ENCODE data around the gene AGGF1. TPM values are rescaled to one million over a fixed set of nuclear protein-coding genes. Genes with fewer than 3 reads are reported as not detected.
"Not testable (repeated sequence)": the region's sequence is repeated elsewhere in the genome, so short reads cannot be mapped to it uniquely, and the experiment has no call there.

Gene AGGF1
- total RNA-seq, 4 donors from 2014 or later = 30.6 to 69.6 (median 50.1) TPM

GRCh38 chr5:76983468-76983867 is 46.7 kb upstream of the AGGF1 start:
- WGBS, 2 donors (ENCODE audit: low coverage in 1 of 2) = 93% methylated on average over 3 of the region's 3 CpGs; no CpG with 5 or more reads in 1 of the 2 donors
- H3K4me3 ChIP-seq = no peak overlapping the region
- in situ Hi-C loops (cut with MboI; ENCODE audit: low pct_ligation_motif_present in 1 of 4, low pct_unique_long_range_greater_than_20kb in 1 of 4, low sequenced_read_pairs in 3 of 4) = no loop called here
- no peak for TF ChIP-seq POLR2AphosphoS5 (IDR thresholded peaks at IDR 0.05)
- TF ChIP-seq EP300 (IDR thresholded peaks at IDR 0.05; ENCODE audit: low read depth) = no peak
- TF ChIP-seq POLR2A (IDR thresholded peaks at IDR 0.05) = no peak
- TF ChIP-seq, protein P1, sequence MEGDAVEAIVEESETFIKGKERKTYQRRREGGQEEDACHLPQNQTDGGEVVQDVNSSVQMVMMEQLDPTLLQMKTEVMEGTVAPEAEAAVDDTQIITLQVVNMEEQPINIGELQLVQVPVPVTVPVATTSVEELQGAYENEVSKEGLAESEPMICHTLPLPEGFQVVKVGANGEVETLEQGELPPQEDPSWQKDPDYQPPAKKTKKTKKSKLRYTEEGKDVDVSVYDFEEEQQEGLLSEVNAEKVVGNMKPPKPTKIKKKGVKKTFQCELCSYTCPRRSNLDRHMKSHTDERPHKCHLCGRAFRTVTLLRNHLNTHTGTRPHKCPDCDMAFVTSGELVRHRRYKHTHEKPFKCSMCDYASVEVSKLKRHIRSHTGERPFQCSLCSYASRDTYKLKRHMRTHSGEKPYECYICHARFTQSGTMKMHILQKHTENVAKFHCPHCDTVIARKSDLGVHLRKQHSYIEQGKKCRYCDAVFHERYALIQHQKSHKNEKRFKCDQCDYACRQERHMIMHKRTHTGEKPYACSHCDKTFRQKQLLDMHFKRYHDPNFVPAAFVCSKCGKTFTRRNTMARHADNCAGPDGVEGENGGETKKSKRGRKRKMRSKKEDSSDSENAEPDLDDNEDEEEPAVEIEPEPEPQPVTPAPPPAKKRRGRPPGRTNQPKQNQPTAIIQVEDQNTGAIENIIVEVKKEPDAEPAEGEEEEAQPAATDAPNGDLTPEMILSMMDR (IDR thresholded peaks at IDR 0.05) = no peak
- H3K27me3 ChIP-seq = no peaks in the 10 kb centered on the region
- intact Hi-C loops (cut with DNase I; ENCODE audit: low total_unique reads) = no loop called here
- no peak overlapping the region for H3K27ac ChIP-seq
- no peak for DNase-seq
- H3K9me3 ChIP-seq = no peaks in the 10 kb centered on the region
- H3K36me3 ChIP-seq = no peaks in the 10 kb centered on the region
- no peaks in the 10 kb centered on the region for H3K4me1 ChIP-seq

- no peaks in the 10 kb centered on the region for H3K27me3 ChIP-seq
- H3K4me1 ChIP-seq = no peaks in the 10 kb centered on the region
- H3K9me3 ChIP-seq = no peaks in the 10 kb centered on the region
- 57 to 74% methylated on average over 5 to 6 of the region's 6 CpGs for WGBS, 2 donors (ENCODE audit: low coverage in 1 of 2)
- H3K4me3 ChIP-seq = no peak overlapping the region
- intact Hi-C loops (cut with DNase I; ENCODE audit: low total_unique reads) = no loop called here
- in situ Hi-C loops (cut with MboI; ENCODE audit: low pct_ligation_motif_present in 1 of 4, low pct_unique_long_range_greater_than_20kb in 1 of 4, low sequenced_read_pairs in 3 of 4) = no loop called here
- TF ChIP-seq POLR2A (IDR thresholded peaks at IDR 0.05) = no peak
- TF ChIP-seq, protein P1 (IDR thresholded peaks at IDR 0.05) = no peak
- no peak for TF ChIP-seq POLR2AphosphoS5 (IDR thresholded peaks at IDR 0.05)
- no peak for TF ChIP-seq EP300 (IDR thresholded peaks at IDR 0.05; ENCODE audit: low read depth)
- no peaks in the 10 kb centered on the region for H3K36me3 ChIP-seq
- DNase-seq = no peak
- H3K27ac ChIP-seq = no peak overlapping the region
These were observed 43.2 kb upstream of the AGGF1 start for GRCh38 chr5:76986825-76987526.

- WGBS, 2 donors (ENCODE audit: low coverage in 1 of 2) = 53 to 57% methylated on average over 3 to 5 of the region's 5 CpGs
- TF ChIP-seq, protein P1 (IDR thresholded peaks at IDR 0.05) = no peak
- no peak for TF ChIP-seq POLR2A (IDR thresholded peaks at IDR 0.05)
- no peaks in the 10 kb centered on the region for H3K9me3 ChIP-seq
- DNase-seq = no peak
- no peaks in the 10 kb centered on the region for H3K4me1 ChIP-seq
- in situ Hi-C loops (cut with MboI; ENCODE audit: low pct_ligation_motif_present in 1 of 4, low pct_unique_long_range_greater_than_20kb in 1 of 4, low sequenced_read_pairs in 3 of 4) (no loop called here), intact Hi-C loops (cut with DNase I; ENCODE audit: low total_unique reads) (no loop called here)
- H3K27ac ChIP-seq = no peak overlapping the region
- H3K4me3 ChIP-seq = no peak overlapping the region
- no peaks in the 10 kb centered on the region for H3K36me3 ChIP-seq
- no peaks in the 10 kb centered on the region for H3K27me3 ChIP-seq
These were observed 39.2 kb upstream of the AGGF1 start for GRCh38 chr5:76990899-76991459.

- intact Hi-C loops (cut with DNase I; ENCODE audit: low total_unique reads); H3K27ac ChIP-seq; H3K4me3 ChIP-seq; H3K4me1 ChIP-seq; H3K27me3 ChIP-seq; DNase-seq; H3K9me3 ChIP-seq; H3K36me3 ChIP-seq; in situ Hi-C loops (cut with MboI; ENCODE audit: low pct_ligation_motif_present in 1 of 4, low pct_unique_long_range_greater_than_20kb in 1 of 4, low sequenced_read_pairs in 3 of 4): not testable (repeated sequence)
- 79 to 85% methylated on average over 7 to 9 of the region's 9 CpGs for WGBS, 2 donors (ENCODE audit: low coverage in 1 of 2)
These were observed 36.8 kb upstream of the AGGF1 start for GRCh38 chr5:76993436-76993835.

DNA sequence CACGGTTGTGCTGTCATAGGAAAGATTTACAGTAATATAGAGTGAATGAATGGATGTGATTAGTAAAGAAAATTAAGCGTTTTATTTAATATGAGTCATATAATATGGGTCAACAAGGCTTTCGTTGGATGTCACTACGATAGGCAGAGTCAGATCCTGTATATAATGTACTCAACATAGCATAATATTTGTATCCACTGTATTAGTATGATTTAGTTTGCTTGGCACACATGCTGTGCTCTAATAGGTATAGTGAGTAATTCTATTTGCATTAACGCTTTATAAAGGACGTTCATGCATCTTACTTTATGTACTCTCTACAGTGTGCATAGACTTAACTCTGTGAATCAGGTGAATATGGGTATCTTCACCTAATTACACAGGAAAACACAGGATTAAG is 35.9 kb upstream of the AGGF1 start:
- Histone ChIP-seq H3K4me3 (no peak overlapping the region), H3K27ac (no peak overlapping the region), H3K4me1 (no peaks in the 10 kb centered on the region), H3K9me3 (no peaks in the 10 kb centered on the region), H3K36me3 (no peaks in the 10 kb centered on the region), H3K27me3 (no peaks in the 10 kb centered on the region)
- WGBS, 2 donors (ENCODE audit: low coverage in 1 of 2) = 69 to 74% methylated on average over 4 to 6 of the region's 6 CpGs
- in situ Hi-C loops (cut with MboI; ENCODE audit: low pct_ligation_motif_present in 1 of 4, low pct_unique_long_range_greater_than_20kb in 1 of 4, low sequenced_read_pairs in 3 of 4) = no loop called here
- intact Hi-C loops (cut with DNase I; ENCODE audit: low total_unique reads) = no loop called here
- no peak for TF ChIP-seq POLR2AphosphoS5 (IDR thresholded peaks at IDR 0.05)
- no peak for TF ChIP-seq POLR2A (IDR thresholded peaks at IDR 0.05)
- TF ChIP-seq, protein P1 (IDR thresholded peaks at IDR 0.05) = no peak
- TF ChIP-seq EP300 (IDR thresholded peaks at IDR 0.05; ENCODE audit: low read depth) = no peak
- no peak for DNase-seq

DNA sequence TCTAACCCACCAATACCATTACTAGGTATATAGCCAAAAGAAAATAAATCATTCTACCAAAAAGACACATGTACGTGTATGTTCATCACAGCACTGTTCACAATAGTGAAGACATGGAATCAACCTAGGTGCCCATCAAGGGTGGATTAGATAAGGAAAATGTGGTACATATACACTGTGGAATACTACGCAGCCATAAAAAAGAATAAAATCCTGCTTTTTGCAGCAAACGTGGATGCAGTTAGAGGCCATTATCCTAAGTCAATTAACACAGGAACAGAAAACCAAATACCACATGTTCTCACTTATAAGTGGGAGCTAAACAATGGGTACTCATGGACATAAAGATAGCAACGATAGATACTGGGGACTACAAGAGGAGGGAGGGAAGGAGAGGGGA is 32.0 kb upstream of the AGGF1 start:
- in situ Hi-C loops (cut with MboI; ENCODE audit: low pct_ligation_motif_present in 1 of 4, low pct_unique_long_range_greater_than_20kb in 1 of 4, low sequenced_read_pairs in 3 of 4); H3K9me3 ChIP-seq; H3K36me3 ChIP-seq; DNase-seq; H3K27ac ChIP-seq; H3K4me3 ChIP-seq; intact Hi-C loops (cut with DNase I; ENCODE audit: low total_unique reads); H3K27me3 ChIP-seq; H3K4me1 ChIP-seq: not testable (repeated sequence)
- WGBS, 2 donors (ENCODE audit: low coverage in 1 of 2) = 80 to 93% methylated on average over 3 to 4 of the region's 4 CpGs

All from transverse colon (tissue), 4 donors.